ENCODE data around the gene TRAPPC3L.

Gene TRAPPC3L

DNA sequence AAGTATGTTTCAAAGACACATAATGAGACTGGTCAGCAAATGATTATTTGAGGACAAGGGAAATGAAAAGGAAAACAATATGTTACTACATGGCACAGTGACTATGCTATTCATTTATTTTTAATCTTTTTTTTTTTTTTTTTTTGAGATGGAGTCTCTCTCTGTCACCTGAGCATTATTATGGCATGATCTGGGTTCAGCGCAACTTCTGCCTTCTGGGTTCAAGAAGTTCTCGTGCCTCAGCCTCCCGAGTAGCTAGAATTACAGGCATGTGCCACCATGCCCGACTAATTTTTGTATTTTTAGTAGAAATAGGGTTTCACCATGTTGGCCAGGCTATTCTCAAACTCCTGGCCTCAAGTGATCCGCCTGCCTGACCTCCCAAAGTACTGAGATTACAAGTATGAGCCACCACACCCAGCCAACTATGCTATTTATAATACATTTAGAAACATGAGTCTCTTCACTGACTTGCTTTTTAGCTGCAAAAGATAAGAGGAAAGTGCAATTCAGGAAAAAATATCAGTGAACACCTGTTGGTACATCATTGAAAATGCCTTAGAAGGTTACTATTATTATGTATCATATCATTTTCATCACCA is 11.4 kb upstream of the TRAPPC3L start:
- no peak for DNase-seq

DNA sequence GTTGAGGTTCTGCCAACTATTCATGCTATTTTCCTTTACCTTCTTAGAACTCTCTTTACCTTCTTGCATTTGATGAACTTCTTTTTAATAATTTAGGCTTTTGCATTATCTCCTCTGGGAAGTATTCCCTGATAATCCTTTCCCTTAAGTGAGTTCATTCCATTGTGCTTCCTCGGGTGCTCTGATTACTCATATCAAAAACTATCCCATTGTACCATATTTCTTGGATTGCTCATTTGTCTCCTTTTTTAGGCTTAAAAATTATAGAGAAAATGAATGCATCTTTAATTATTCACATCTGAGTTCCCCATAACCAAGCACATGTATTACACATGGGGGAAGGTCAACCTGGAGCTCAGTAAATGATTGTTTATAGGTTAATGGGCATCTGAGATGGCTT is 10.6 kb upstream of the TRAPPC3L start:
- DNase-seq, result no peak

DNA sequence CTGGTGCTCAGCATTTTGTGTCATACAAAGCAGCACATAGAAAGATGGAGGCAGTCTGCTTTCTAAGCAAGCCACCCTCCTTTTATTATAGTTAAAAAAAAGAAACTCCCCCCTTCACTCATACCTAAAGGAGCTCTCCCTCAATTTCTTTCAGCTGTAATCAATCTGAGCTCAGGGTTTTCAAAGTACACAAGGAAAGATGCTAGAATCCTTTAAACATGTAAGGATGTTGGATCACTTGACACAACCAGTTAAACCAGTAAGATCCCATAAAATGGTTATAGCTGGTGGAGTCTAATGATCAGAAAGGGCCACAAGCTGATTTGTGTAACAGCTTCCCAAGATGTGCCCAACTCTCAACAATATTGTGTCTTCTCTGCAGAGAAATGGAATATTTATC is 8.0 kb upstream of the TRAPPC3L start, which contains the start of gene CALHM4:
TSS of gene CALHM4 (plus strand) at position 301 of the 400 bp plus-strand sequence. CDS start at position 344, 43 bp downstream.
- DNase-seq, result no peak

DNA sequence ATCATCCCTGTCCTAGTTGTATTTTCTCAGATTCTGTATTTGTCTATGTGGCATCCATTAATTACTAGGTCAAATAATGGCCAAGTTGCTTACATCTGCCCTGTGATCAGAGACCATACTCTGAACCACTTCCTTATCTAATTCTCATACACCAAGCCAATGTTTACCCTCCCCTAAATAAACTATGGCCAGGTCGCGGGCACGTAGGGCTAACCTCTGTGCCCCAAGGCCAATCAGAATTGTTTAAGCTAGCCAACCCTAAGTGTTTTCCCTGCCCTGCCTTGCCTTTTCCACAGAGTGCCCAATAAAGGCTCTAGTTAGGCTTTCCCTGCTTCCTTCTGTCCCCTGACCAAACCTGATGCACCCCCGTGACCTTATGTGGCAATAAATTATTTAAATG is 5.3 kb upstream of the TRAPPC3L start:
- DNase-seq, result no peak

DNA sequence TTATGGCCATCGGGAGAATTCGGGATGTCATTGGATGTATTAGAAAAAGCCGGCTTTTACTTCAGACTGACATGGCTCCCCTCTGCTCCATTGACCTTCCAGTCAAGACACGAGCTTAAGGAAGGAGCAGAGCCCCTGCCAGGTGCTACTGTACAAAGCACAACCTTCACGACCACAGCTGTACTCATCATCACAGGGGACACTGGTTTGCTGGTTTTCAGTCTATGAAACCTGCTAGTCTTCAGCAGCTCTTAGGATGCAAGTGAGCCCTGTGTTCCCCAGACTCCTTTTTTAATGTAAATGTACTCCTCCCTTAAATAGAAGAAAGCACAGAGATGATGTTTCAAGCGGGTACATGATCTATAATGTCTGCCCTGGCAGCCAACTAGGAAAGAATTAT is 1.9 kb upstream of the TRAPPC3L start:
- no peak for DNase-seq

DNA sequence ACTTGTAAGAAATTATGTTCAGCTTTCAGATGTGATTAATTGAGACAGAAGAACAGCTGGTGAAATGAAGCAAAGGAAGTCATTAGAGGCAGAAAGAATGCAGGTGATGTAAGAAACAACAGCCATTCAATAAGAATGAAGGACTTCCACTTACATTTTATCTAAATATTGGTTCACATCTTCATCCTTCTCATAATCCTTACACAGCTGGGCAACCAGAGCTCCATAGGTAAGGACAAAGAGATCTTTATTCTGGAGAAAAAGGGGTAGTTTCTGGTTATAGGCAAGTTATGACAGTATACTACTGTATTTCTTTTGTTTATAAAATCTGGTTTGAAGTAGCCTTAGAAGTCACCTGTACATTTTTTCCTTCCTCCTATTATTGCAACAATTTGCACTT is 2.3 kb downstream of the TRAPPC3L start:
- DNase-seq, result peak; percentile 31

DNA sequence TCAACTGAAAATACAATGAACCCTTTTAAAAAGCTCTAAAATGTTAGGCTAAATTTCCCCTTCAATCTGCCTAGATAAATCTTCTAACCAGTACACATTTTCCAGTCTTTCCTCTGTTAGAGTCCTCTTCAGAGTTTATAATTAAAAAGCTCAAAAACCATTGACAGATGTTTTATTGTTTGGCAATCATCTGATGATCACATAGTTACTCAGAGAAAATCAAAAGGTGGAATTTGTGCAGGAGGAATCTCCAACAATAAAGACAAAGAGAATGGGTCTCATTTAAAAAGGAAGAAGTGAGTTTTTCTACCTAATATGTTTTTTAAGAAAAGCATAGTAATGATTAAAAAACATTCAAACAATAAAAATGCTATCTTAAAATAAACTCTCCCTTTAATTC is 3.1 kb downstream of the TRAPPC3L start:
- DNase-seq, result no peak

DNA sequence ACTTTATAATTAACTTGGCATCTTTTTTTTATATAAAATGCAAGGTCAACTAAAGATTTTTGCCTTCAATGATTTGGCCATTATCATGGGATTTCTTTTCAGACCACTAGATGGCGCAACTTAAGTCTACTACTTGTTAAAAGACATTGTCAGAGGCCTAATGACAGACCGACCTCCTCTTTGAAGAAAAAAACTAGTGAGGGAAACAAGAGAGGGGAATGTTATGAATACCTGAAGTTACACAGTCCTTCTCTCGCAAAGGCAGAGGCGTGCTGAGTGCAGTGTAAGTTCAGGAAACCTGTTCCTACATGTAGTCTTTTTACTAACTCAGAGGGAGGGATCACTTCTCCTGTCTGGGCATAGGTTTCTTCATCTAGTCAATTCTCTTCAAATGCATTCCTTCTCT is 9.3 kb downstream of the TRAPPC3L start:
- peak; percentile 71 for DNase-seq

DNA sequence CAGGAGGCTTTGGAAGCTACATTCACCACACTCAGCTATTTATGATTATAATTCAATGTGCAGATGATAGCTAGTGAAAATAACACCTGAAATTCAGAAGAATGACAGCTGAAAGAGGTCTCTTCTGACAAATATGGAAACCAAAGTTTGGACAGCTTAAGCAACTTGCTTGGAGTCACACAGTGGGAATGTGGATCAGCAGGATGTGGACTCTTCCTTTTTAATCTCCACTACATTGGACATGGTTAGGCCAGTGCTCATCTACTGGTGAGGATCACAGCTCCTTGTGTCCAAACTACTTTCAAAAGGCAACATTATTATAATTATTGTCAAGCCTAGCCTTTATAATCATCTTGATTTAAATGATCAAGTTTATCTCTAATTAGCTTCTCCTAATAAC is 10.4 kb downstream of the TRAPPC3L start:
- DNase-seq, result no peak

DNA sequence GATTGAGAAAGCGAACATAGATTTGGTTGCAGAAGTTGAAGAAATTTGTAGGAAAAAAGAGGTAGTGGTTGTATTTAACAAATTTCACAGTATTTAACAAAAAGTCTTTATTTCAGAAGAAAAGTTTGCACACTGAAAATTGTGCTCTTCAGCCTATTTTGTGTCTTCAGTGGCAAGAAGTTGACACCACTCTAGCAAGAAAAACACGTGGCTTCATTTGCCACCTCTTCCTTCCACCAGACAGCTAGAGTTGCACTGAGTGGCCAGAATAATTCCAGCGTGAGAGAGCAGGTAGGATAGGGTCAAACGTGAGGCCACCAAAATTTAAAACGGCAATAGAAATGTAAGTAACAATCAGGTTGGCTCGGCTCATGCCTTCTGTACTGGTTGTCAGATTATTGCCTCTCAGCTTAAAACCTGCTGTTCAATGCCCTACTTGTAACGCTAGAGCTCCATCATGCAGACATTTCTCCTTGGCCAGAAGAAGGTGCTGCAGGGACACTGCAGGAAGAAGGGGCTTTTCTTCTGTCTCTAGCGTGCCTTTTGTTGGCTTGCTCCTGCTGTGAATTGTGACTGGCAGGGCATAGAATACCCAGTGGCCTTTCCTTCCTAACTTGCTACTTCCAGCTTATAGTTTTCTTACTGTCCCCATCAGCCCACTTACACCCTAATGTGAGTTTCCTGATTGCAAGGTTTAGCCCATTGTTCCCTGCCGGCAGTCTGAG is 12.1 kb downstream of the TRAPPC3L start:
- no peak for DNase-seq

DNA sequence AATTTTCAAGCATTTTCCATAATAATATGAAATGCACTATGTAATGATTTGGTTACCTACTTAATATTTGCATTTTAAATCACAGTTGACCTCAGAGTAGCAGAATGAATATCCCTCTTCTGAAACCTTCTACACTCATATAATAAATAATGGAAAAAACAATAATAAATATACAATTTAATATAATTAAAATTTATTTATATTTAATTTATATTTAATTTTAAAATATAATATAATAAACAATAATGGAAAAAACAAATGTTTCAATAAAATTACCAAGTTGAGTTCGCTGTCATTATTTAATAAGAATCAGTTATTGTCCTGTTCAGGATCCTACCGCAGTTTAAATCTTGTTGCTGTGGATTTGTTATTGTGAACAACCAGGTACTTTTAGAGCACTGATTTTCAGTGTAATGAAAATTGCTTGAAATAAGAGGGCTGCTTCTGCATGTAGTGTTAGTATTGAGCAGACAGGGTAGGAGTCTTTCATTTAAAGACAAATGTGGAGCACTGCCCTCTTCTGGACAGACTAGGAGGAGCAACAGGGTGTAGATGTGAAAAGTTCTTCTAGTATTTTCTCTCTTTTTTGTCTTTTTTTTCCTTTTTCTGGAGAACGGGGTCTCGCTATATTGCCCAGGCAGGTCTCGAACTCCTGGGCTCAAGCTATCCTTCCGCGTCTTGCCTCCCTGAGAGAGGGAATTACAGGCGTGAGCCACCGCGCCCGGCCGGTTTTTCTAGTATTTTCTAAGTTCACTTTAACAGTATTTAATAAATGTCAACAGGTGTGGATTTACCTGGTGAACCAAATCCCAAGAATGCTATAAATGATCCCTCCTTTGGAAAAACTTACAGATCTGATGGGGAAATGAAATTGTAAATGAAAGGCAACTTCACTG is 13.6 kb downstream of the TRAPPC3L start:
- DNase-seq, result peak; percentile 66

DNA sequence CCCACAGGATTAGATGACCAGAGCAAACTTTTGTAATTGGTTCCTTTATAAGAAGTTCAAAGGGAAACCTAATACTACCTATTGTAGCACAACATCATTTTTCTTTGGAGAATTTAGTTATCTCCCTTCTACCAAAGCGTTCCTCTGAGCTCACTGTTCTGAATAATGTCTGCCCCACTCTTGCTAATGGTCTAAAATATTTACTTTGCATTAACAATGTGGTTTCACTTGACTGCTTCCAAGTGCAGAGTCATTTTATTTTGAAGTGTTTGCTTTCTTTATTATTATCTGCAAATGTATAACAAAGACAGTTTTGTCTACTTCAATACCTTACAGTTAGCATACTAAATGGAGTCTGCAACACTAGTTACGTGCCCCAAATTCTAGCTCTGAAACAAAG is 15.0 kb downstream of the TRAPPC3L start:
- peak; percentile 97 for DNase-seq

DNA sequence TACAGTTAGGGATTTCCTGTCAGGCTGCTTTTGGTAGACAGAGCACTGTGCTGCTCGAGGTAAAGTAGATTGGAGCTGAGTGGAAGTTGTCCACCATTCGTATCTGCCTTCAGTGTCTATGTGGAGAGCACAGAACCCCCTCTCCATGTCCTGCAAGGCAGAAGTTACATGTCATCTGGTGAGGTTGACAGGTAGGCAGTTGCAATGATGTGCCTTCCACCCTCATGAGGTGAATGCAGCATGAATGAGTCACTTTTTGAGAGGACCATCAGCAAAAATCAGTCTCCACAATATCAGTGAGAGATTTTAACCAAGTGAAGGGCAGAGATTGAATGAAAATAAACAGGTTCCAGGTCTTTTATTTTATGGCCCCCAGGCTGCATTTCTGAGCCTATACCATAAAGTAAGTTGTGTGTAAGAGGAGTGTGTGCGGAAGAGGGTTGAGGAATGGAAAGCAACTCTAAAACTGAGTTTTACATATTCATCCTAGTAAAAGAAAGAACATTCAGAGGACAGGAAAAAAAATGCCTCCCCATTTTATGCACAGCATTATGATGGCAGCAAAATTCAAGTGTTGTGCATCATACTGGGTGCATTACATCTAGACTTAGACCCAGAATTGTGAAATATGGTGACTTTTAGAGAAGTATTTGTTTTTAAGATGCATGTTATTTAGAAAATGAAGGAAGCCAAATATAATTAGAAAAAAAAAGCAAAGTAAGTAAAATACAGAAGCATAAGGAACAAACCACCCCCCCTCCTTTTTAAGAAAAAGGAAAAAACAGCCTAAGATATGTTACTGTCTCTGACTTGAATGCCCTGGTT is 15.8 kb downstream of the TRAPPC3L start:
- no peak for DNase-seq

DNA sequence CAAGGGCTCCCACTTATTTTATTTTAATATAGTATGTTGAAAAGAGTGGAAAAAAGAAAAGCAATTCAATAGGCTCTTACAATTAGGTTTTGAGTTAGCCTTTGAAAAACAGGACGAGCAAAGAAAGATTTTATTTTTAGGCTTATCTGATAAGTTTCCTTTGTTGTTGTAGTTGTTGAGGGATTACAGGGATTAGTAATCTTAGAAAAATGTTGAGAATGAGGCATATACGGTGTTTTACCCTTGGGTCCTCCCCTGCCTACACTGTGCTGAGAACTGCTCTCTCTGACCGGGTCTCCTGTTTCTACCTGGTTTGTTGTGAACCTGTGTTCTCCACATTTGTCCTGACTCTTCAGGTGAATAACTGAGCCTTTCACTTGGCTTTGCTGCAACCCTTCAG is 16.7 kb downstream of the TRAPPC3L start:
- no peak for DNase-seq

DNA sequence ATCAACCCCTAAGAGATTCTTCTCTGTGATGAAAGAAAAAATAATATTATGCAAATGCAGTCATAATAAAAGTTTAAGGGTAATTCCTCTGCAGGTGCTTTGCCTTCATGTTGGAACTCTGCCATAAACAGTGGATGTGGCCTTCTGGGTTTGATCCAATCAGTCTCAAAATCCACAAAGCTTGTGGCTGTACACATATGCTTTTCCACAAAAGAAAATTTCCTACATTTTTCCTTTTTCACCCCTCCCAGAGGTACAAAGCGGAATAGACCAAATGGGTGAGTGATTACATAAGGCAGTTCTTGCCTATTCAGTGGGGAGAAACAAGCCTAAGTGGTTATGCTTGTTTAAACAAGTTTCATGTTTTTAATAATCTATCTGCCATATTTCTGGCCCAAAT is 17.4 kb downstream of the TRAPPC3L start:
- peak; percentile 37 for DNase-seq

DNA sequence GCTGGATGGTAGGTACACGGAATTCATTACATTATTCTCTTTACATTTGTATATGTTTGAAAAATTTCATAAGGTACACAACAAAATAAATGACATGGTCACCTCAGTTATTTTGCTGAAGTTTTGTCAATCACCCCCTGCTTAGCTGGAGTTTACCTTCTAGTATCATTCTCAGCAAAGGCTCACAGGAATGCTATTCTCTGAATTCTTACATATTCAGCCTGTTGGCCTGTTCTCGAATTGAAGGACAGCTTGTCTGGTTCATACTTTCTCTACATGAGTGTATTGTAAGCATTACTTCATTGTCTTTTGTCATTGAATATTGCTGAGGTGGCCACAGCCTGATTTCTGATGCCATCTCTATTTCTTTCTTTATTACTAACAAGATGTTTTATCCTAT is 21.2 kb downstream of the TRAPPC3L start:
- DNase-seq, result no peak

DNA sequence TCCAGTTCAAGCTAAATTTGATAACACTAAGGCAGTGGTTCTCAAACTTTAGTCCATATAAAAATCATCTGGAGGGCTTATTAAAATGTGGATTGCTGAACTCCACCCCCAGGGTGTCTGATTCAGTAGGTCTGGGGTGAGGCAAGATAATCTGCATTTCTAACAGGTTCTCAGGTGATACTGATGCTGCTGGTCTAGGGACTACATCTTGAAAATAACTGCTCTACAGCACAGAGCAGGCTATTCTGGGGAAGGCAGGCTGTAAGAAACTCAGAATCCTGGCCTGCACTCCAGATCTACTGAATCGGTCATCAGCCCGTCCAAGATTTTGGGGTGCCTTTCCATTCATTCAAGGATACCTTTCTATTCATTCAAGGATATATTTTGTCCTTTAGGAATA is 22.6 kb downstream of the TRAPPC3L start:
- DNase-seq, result no peak

DNA sequence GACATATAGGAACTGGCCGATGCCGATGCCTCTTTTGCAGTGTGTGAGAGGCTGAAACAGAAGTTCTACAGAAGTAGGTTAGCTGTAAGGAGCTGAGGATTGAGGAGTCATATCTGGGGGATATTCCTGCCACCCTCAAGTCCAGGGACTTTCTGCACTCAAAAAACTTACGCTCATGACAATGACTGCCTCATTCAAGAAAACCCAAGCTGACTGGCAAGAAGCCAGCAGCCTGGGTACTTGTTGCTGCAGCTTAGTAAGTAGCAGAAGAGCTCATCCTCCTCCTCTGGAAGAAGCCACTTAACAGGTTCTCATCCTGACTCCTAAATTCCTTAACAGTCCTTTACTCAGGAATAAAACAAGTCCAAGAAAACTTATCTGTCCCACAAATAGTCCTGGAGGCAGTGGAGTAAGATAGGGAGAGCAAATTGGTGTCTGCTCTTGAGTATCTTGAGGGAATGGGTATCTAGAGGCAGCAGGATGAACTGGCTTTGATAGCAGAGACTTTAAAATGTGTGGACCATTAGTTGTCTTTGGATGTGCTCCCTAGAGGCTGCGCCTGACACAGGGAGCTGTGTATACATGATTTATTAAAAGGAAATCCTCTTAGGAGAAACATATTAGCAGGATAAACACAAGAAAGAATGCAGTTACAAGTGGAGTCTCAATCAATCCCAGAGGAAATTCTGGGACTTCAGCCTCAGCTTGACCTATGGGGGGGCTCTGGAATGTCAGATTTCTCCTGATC is 26.7 kb downstream of the TRAPPC3L start:
- DNase-seq, result no peak

DNA sequence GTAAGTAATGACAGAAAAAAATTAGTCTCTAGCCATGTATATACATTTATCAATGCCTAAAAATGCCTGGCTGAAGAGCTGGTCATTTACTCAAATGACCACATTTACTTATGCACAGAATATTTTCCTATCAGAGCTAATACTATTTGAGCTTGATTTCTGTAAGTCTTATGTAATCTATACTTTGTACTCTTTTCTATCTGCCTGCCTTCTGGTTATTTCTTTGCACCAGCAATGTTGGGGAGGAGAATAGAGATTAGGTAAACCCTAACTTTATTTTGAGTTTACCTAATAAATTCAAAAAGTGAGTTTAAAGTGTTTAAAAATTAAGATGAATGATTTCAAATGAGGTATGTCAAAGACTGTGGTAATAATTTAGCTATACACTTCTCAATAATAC is 30.3 kb downstream of the TRAPPC3L start:
- DNase-seq, result no peak

DNA sequence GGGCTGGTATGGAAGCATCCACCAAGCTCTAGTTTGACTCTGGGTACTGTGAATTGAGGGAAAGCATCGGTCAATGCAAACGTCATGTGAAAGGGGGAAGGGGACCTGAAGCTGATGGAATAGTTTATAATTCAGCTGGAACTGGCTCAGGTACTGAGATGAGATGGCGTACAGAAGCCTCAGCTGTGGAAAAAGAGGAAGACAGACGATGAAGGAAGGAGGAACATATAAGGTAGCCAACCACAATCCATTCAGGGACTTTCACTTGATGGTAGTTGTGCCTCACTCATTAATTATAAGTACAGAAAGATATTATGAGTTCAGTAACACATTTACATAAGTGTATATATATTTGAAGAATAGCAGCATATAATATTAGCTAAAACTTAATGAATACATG is 31.4 kb downstream of the TRAPPC3L start:
- DNase-seq, result no peak

DNA sequence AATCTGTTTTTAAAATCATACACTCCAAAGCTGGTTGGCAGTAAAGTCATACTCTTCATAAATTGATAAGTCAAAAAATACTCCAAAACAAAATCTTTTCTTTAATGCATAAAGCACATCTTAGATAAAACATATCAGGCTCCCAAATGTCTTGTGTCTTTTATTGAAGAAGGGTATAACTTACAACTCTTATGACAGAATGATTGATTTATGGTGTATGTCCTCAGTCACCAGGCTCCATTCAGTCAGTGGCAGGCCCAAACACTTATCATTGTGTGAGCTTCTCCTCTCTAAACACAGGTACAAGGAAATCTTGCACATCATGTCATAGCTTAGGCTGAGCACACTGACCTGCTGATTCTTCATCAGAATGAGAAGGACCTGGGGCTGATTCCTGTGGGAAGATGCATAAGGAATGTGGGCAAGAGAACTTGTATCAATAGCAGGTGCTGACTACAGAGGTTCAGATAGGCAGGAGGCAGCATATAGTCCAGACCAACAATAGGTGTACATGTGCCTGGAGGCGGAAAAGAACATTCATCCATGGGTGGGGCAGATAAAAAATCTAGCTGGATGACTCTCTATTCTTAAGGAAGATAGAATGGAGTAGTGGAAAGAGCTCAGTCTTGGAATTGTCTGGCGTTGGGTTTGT is 32.1 kb downstream of the TRAPPC3L start:
- no peak for DNase-seq

DNA sequence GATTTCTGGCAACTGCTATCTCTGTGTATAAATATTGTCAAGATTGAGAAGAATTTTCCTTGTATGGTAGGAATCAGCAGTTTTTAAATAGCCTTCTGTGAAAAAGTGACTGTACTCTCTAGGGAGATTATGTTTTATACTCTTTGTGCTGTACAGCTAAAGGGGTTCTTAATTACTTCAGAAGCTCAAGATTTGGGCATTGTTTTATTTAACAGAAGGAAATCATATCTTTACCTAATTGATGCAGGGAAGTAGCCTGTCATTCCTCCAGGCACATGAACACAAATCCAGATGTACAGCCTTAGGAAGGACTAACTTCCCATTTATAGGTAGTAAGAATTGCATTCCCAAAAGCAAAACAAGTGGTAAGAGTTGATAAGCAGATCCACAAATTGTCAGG is 32.8 kb downstream of the TRAPPC3L start:
- DNase-seq, result no peak

Data from NCI-H1105 treated with DMSO at 0.1 percent for 48 hours (cell line).